HG03378 (cell line): Measurements from ENCODE around the gene ARHGEF6.

ENCODE experiments used
- ATAC-seq: cut with Tn5 transposase; IDR thresholded peaks from one replicate; pipeline ENCODE4 v1.9.1; 2021; ENCODE audit warnings: mild to moderate bottlenecking, moderate library complexity; ENCODE audit not compliant: unreplicated experiment

ARHGEF6 gene

DNA sequence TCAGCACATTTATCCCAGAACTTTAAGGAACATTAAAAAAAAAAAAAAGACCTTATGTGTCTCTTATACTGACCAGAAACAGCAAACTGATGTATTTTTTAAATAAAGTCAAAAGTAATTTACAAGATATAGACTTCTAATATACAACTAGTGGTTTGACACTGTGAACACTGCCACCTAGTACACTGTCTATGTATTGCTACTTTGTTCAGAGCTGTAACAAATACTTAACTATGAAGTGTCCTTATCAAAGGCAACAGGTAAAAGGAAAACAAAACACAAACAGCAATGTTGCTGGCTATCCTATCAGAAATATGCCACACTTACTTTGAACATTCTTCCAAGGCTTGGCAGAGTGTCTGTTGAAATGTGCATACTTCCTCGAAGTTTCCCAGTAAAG is 72.4 kb downstream of the ARHGEF6 start:
- ATAC-seq, result no peak

DNA sequence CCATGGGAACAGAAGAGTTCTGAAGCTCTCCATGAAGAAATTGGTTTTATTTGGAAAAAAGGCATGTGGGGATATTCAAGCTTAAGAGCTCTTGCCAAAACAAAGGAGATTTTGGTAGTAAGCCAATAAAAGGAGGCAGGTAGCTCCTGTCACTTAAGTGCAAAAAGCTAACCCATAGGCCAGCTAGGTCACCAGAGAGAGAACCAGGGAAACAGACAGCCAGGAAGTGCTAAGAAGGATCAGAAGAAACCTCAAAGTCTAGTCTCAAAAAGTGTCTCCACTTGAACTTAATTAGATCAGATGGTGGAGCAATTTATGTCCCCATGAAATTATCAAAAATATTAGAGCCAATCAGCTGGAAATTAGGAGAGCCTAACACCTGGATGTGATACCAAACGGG is 83.6 kb downstream of the ARHGEF6 start:
- no peak for ATAC-seq

DNA sequence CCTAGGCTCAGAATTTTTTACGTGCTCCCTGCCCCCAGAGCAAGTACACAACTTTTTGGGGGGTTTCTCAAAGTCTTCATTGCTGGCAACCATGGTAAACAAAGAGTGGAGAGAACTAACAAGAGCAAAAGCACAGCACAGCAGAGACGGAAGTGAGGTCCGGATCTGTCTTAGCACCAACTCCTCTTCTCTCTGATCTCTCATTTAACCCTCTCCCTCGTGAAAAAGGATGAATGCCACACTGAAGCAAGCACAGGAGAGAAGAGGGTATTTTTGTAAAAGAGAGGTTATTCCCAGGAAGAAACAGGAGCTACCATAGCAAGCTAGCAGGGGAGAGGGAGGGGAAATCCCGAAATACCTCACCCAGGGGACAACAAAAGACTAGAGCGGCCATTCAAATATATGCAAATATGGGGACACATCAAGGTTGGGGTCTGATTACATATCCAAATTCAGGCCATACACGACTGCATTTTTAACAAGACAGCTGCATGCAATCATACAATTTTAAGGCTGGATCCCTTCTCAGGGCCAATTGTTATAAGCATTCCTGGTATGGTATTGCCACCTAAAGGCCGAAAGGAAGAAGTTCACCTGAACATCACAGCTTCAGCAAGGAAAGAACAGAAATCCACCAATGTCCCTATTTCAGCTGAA is 86.2 kb downstream of the ARHGEF6 start:
- peak; percentile 63 for ATAC-seq

DNA sequence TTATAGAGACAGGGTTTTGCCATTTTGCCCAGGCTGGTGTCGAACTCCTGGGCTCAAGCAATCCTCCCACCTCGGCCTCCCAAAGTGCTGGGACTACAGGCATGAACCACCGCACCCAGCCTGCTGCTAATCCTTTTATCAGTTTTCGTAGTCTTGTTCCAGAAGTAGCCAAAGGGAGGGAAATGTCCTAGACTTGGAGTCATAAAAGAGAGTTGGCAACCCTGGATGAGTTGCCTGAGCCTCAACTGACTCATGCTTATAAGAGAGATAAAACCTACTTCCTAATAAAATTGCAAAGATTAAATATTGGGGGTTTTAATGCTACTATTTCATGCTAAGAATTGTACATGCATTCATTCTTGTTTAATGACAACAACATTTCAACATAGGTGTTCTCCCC is 88.5 kb downstream of the ARHGEF6 start:
- no peak for ATAC-seq

DNA sequence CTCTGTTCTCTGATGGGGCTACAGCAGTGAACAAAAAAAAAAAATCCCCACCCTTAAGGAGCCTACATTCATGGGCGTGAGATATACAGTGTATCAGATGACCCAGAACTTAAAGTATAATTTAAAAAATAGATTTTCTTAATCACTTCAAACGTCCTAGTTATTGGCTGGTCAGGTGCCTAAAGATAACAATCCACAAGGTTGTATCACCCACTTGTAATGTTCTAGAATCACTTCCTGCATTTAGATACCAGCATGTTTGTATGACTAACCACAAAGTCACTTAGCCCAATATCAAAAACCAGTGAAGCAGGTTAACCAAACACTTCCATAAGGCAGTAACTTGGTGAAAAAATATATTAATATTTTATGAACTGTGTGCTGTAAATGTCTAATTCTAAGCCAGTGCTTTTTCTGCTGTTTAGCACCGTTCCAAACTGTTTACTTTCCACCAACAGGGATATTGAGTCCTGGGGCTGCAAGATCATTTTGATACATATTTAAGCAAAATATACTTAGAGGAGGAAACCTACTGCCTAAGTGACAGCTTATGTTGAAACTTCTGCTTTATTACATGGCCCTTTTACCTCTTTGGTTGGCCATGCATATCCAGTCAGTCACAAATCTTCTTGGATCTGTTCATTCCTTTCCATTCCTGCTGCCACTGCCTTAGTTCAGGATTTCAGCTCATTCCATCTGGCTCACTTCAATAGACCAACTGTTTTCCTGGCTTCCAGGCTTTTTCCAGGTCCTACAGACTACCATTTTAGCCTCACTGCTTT is 89.5 kb downstream of the ARHGEF6 start:
- ATAC-seq, result no peak

DNA sequence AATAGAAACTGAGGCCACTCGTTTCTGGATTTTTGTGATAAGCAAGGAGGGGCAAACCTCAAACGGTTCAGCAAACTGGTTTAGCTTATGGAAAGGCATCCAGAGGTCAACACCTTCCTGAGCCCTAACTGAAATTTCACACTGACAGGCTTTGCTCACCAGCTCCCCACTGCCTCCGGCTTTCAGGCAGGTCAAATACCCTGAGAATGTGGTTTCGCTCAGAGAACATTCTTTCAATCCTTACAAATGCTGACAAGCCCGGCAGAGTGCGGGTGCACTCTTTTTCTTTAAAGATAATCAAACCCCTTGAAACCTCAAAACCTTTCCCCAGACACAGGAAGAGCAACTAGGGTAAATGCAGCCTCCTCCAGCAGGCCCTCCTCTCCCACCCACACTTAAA is 91.3 kb downstream of the ARHGEF6 start:
- no peak for ATAC-seq

DNA sequence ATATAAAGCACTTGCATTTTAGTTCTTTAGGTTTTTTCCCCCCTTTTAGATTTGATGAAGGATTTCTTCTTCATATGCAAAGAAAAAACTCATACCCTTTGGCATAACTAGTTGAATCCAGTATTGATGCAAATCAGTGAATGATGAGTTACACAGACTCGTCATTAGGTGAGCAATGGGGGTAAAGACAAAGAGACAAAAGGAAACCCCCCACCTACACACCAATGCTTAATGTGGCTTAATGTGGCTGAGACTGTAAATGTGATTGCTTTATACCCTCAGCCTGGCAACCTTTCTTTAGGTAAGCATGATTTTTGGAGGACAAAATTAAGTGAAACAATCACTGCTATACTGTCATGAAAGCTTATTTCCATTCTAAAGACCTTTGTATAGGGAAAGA is 93.3 kb downstream of the ARHGEF6 start:
- ATAC-seq, result no peak

DNA sequence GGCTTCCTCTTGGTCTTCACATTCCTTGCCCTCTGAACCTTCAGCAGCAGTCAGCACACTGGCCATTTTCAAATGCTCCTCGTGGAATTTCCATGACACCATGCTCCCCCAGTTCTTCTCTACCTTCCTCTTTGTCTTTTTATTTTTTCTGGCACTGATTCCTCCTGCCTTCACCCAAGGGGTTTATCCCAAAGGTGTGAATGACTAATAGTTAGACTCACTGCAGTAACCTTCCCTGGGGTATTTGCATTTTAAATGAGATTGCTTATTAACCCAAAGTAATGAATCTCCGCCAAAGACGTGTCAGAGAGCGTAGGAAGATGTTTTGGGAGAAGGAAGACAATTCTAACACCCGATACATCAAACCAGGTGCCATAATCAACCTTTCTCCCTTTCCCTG is 96.6 kb downstream of the ARHGEF6 start:
- no peak for ATAC-seq

DNA sequence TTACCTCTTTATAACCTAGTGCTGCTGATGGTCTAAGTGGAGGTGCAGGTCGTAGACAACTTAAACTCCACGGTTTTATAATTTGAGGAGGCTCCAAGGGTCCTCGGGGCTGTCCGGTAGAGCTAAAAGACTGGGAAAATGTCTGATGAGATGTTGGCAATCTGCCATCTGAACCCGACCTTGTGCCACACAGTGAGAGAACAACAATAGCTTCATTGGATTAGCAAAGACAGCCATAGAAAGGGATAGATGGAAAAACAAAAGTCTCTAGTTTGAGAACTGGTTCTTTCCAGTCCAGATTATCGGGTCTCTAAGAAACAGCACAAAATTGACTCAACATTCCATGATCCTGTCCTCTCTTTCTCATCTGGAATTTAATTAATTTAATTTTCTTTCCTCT is 101.2 kb downstream of the ARHGEF6 start:
- no peak for ATAC-seq

DNA sequence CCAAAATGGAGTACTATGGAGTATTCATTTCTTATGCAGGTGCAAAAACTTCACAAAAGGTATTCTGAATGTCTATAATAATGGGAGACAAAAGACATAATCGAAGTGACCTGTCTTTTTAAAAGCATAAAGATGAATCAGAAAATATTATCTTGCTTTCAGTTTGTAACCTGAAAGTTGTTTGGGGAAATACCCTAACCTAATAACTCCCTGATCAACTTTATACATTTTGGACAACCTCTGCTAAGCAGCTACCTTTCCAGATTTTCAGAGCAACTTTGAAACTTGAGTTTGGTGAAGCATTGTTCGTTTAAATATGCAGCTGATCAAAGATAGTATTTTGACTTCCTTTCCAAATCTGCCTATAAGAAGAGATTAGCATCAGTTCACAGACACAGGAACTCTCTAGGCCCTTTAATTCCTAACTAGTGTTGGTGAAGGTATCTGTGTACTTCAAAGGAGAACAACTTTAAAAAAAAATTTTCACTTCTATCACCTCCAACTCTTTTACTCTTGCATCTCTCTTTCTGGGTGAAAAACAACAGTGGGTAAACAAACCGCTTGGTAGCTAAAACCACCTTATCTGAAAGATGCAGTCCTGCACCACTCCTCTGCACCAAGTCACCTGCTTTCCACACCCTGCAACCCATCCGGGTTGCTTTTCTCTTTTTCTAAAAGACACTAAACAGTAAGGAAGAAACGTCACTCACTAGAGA is 106.3 kb downstream of the ARHGEF6 start:
- ATAC-seq, result no peak

DNA sequence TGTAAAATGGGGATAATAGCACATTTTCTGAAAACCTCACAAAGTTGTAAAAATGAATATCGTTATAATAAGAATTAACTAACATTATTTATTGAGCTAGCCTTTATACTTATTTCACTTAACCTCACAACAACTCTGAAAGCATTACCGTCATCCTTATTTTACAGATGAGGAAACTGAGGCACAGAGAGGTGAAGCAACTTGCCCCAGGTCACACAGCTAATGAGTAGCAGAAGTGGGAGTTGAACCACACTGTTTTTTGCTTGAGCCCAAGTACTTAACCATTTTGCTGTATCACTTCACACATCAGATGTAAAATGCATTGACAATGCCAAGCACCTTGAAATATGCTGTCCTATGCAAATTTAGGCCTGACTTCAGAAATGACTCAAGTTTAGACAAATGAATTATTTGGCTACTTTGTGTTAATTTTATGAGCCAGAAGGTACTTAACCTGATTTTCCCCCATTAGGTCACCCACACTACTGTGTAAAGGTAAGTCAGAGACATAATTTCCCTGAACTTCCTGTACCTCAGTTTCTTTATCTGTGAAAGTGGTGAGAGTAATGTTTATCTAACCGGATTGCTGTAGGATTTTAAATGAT is 109.6 kb downstream of the ARHGEF6 start:
- ATAC-seq, result peak; percentile 39

DNA sequence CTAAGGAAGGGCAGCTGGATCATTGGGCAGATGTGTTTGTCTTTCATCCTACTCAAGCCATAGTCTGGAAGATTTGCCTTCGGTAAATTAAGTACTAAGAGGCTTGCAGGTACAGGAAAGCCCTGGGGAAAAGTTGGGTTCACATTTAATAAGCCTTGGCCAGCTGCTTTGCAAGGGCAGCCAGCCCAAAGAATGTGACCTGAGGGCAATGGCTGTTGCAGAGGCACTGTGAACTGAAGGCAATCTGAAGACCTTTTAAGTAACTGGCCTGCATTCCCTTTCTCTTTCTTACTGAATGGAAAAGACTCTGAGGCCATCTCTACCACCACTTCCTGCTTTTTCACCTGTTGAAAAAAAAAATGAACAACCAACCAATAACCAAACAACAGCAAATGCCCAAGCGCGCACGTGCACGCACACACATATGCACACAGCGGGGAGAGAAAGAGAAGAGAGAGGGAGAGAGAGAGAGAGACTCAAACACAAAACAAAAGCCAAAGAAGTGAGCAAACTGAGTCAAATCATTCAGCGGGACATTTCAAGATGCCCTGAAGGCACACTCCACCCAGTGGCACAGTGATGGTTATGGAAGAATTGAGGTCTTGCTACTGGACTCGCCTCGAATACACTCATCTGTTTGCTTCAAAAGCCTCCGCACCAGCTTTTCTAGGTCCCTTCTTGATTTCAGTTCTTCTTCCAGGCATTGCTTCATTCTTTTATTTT is 113.1 kb downstream of the ARHGEF6 start:
- no peak for ATAC-seq

DNA sequence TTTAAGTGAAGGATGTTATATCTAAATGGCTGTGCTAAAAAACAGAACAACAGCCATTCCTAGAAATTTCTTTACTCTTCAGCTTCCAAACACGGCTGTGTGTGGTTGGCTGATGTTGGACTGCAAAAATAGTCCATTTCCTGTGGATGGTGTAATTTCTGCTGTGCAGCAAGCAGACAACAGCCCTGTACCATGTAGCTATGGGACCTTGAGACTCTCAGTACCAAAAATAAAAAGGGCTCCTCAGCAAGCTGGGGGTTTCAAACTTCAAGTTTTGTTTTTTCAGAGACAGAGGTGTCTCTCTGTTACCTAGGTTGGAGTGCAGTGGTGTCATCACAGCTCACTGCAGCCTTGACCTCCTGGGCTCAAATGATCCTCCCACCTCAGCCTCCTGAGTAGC is 114.6 kb downstream of the ARHGEF6 start:
- ATAC-seq, result peak; percentile 28

DNA sequence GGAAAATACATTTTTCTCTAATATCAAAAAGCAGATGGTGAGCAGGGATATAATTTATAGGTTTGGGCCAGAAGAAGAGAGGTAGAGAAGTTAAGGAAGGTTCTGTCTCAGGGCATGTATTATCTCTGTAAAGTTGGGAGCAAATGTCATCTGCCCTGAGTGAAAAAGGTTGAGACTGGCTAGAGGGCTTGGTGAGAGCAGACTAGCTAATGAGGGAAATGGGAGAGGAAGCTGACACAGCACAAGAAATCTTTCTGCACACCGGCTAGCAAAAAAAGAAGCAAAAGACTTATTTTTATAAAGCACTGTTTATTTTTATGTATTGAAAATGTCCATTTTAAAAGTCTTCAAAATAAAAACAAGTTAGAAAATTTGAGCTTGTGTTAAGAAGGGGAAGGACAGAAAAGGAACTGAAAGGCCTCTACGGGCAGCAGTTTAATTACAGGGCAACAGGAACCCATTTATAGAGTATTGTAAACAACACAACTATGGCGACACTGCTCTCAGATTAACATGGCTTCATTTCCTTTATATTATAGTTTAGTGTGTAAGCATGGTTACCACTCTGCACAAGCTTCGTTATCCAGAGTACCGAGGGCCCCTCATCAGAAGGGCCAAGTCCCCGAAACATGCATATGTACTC is 115.4 kb downstream of the ARHGEF6 start:
- peak; percentile 73 for ATAC-seq

DNA sequence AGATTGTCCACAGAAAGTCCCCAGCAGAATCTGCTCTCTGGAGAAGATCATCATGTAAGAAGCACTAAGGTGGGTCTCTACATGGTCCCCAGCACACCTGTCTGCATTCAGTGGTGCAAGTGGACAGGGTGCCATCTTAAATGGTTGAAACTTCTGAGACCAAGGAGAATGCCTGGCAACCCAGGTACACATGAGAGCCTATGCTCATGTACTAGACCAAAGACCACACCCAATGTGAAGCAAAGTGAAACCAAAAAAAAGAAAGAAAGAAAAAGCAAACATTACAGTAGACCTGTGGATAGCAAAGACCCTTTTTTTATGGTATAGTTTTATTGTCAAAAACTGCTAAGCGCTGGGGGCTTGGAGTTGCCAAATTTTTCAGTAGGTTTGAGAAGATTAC is 117.8 kb downstream of the ARHGEF6 start:
- ATAC-seq, result no peak

DNA sequence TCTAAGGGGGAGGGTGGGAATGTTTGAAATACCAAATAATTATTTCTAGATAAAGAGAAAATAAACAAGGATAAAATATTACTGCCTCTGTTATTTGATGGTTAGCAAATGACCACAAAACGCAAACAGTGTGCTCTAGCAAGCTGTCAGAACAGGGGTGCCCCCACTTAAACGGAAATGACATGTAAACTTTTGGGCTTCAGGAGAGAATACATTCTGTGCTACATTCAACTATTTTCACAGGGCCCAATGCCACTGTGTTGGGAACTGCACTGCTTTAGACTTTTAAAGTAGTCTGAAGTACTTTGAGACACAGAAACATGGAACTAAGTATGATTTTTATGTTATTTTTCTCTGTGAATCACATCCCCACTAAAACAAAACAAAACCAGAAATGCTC is 118.6 kb downstream of the ARHGEF6 start:
- no peak for ATAC-seq

DNA sequence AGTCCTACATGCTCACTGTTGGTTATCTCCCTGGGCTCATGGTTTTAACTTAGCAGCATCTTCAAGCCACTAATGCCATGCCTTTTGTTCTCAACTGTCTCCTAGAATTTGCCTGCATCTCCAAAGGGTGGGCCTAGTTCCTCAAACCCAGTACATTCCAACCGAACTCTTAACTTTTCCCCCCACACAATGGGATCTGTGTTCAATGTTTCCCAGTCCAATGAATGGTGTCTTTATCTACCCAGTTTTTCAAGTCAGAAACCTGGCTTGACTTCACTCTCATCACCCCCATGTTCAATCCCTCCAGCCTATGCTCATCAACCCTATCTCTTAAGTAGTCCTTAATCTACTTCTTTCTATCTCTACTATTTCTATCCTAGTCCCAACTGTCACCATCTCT is 119.8 kb downstream of the ARHGEF6 start:
- ATAC-seq, result no peak

DNA sequence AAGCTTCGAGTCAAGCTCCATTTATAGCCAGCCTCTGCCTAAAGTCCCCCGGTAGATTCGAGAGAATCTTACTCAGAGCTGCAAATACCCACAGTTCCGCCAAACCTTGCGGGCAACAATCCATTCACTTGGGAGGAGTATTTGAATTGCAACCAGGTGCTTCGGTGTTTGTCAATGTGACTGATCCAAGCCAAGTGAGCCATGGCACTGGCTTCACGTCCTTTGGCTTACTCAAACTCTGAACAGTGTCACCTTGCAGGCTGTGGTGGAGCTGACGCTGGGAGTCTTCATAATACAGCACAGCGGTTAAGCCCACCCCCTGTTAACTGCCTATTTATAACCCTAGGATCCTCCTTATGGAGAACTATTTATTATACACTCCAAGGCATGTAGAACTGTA is 121.6 kb downstream of the ARHGEF6 start:
- no peak for ATAC-seq

DNA sequence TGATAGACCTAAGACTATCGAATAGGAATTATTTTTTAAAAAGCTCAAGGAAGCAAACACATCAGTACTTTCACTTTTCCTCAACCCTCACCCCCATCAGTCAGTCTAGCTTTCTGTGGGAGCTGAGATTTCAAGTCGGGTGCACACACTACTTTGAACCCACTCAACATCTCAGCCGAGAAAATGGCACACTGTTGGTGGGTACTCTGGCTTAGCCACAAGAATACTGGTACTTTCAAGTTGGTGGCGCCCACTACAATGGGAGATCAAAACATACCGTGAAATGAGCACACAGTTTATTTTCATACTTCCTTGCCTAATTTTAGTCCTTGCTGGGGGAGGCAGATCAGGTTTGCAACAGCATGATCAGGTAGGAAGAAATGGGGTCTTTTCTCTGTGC is 122.6 kb downstream of the ARHGEF6 start:
- ATAC-seq, result no peak

DNA sequence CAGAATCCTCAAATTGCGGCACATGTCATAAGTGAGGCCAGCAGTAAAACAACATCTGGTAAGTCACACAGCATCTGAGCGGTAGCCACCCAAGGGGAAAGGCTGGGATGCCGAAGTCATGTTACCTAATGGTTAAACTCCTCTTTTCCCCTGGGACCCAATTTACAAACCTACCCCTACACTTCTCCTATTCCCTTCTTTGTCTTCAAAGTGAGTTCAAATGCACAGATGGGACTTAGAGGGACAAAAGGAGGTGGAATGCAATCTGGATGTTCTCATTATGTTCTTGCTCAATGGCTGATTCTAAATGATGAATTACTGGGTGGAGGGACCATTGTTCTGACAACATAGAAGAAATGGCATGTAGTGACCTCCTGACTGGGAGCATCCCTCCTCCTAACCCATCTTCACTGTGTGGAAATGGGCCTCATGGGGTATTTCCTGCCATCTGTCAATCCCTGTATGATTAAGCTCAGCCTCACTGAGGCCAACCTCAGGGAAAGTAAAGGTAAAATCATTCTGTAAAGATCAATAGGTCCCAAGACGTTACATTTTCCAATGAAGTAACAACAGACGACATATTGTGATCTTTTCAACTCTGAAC is 124.3 kb downstream of the ARHGEF6 start:
- no peak for ATAC-seq
